IMR-90 (cell line): Measurements from ENCODE around the gene RAPH1. TPM values are rescaled to one million over a fixed set of nuclear protein-coding genes. Genes with fewer than 3 reads are reported as not detected.
"Not testable (repeated sequence)": the region's sequence is repeated elsewhere in the genome, so short reads cannot be mapped to it uniquely, and the experiment has no call there.

ENCODE experiments used
- ATAC-seq: fragments of 200-7000 bp; cut with Tn5 transposase; 2 replicates; pipeline ENCODE4 v1.9.1; 2020; ENCODE audit warnings: low read depth, mild to moderate bottlenecking, moderate library complexity
- BruUV-seq: library from RNA; stranded (reverse); fragments of 400-500 nt; replicated peaks from 2 replicates; lab custom pipeline; 2021; lab: Mats Ljungman, UMichigan
- CTCF ChIA-PET: fragments of 300-600 bp; formaldehyde crosslinking; extraction: SDS; loops from one replicate; lab custom pipeline; 2021; ENCODE audit warnings: antibody characterized with exemption; lab: Yijun Ruan, JAX
- POLR2A ChIA-PET: fragments of 300-600 bp; sonication (Branson Sonifier 250); formaldehyde crosslinking; loops from one replicate; lab custom pipeline; 2022; ENCODE audit warnings: antibody characterized with exemption; ENCODE audit not compliant: unreplicated experiment; lab: Charles Lee
- DNase-seq: peaks from one replicate; pipeline ENCODE4 v3.0.0; 2013
- H2AFZ ChIP-seq: replicated peaks from 2 replicates; pipeline ENCODE3; 2013; ENCODE audit warnings: low read length, mild to moderate bottlenecking; ENCODE audit not compliant: poor library complexity
- H2AK5ac ChIP-seq: 2 replicates; pipeline ENCODE4 v1.6.1; 2013; ENCODE audit warnings: low read depth, low read length, inconsistent platforms
- H2AK9ac ChIP-seq: replicated peaks from 2 replicates; pipeline ENCODE3; 2013; ENCODE audit warnings: mild to moderate bottlenecking, low read depth, low read length, moderate library complexity; ENCODE audit not compliant: poor library complexity
- H2BK120ac ChIP-seq: 2 replicates; pipeline ENCODE4 v1.6.1; 2013; ENCODE audit warnings: low read depth, low read length, inconsistent platforms
- H2BK15ac ChIP-seq: 3 replicates; pipeline ENCODE4 v1.6.1; 2013; ENCODE audit warnings: low read depth, low read length, inconsistent platforms
- H2BK20ac ChIP-seq: 2 replicates; pipeline ENCODE4 v1.6.1; 2013; ENCODE audit warnings: low read depth, mild to moderate bottlenecking, inconsistent platforms, low read length, moderate library complexity
- H2BK5ac ChIP-seq: 2 replicates; pipeline ENCODE4 v1.6.1; 2013; ENCODE audit warnings: mild to moderate bottlenecking, low read depth, low read length, inconsistent platforms; ENCODE audit not compliant: poor library complexity, severe bottlenecking
- H3K14ac ChIP-seq: replicated peaks from 2 replicates; pipeline ENCODE4 v1.6.1; 2013; ENCODE audit warnings: low read depth, low read length, inconsistent platforms
- H3K18ac ChIP-seq: 2 replicates; pipeline ENCODE4 v1.6.1; 2013; ENCODE audit warnings: low read depth, low read length, control low read depth
- H3K23ac ChIP-seq: 2 replicates; pipeline ENCODE4 v1.6.1; 2013; ENCODE audit warnings: low read depth, low read length, inconsistent platforms
- H3K27ac ChIP-seq: 2 replicates; pipeline ENCODE4 v1.5.1; 2013; ENCODE audit warnings: mild to moderate bottlenecking, control low read depth, low read length; ENCODE audit not compliant: insufficient read depth
- H3K27me3 ChIP-seq: 2 replicates; pipeline ENCODE4 v1.6.1; 2013; ENCODE audit warnings: low read length; ENCODE audit not compliant: control insufficient read depth, insufficient read depth
- H3K36me3 ChIP-seq: 2 replicates; pipeline ENCODE4 v1.6.1; 2013; ENCODE audit warnings: low read length, mixed read lengths; ENCODE audit not compliant: control insufficient read depth, insufficient read depth
- H3K4ac ChIP-seq: 2 replicates; pipeline ENCODE4 v1.6.1; 2013; ENCODE audit warnings: low read depth, low read length, inconsistent platforms
- H3K4me1 ChIP-seq: 2 replicates; pipeline ENCODE4 v1.6.1; 2013; ENCODE audit warnings: low read length, mixed read lengths; ENCODE audit not compliant: control insufficient read depth, insufficient read depth
- H3K4me2 ChIP-seq: 2 replicates; pipeline ENCODE4 v1.6.1; 2013; ENCODE audit warnings: low read depth, mild to moderate bottlenecking, control low read depth, low read length, moderate library complexity
- H3K4me3 ChIP-seq: 2 replicates; pipeline ENCODE4 v1.5.1; 2013; ENCODE audit warnings: low read depth, mild to moderate bottlenecking, control low read depth, low read length, moderate library complexity; ENCODE audit not compliant: insufficient read depth
- H3K56ac ChIP-seq: 2 replicates; pipeline ENCODE4 v1.6.1; 2013; ENCODE audit warnings: low read length, inconsistent platforms; ENCODE audit not compliant: insufficient read depth; ENCODE audit errors: extremely low read depth
- H3K79me1 ChIP-seq, 2 experiments: 2 replicates each; pipeline ENCODE4 v1.6.1; 2013; ENCODE audit warnings: low read length in 2 of 2, inconsistent platforms in 1 of 2, low read depth in 1 of 2
- H3K9ac ChIP-seq: 2 replicates; pipeline ENCODE4 v1.6.1; 2013; ENCODE audit warnings: low read depth, low read length, control low read depth
- H3K9me1 ChIP-seq: 2 replicates; pipeline ENCODE4 v1.6.1; 2013; ENCODE audit warnings: low read length, inconsistent platforms; ENCODE audit not compliant: insufficient read depth
- H3K9me3 ChIP-seq: 2 replicates; pipeline ENCODE4 v1.6.1; 2013; ENCODE audit warnings: low read length; ENCODE audit not compliant: control insufficient read depth, insufficient read depth
- H4K20me1 ChIP-seq: 2 replicates; pipeline ENCODE4 v1.6.1; 2013; ENCODE audit warnings: low read length, inconsistent platforms; ENCODE audit not compliant: insufficient read depth
- H4K5ac ChIP-seq: 2 replicates; pipeline ENCODE4 v1.6.1; 2013; ENCODE audit warnings: mild to moderate bottlenecking, low read depth, low read length, control low read depth
- H4K8ac ChIP-seq, 2 experiments: 2 replicates each; pipeline ENCODE4 v1.6.1; 2013; ENCODE audit warnings: low read depth in 2 of 2, low read length in 2 of 2, control low read depth in 1 of 2, inconsistent platforms in 1 of 2
- H4K91ac ChIP-seq: 2 replicates; pipeline ENCODE4 v1.6.1; 2013; ENCODE audit warnings: low read depth, low read length, inconsistent platforms; ENCODE audit not compliant: insufficient read depth
- WGBS, 2 experiments: methylation state at CpG; one replicate each; pipeline versions ENCODE4 v1.1.5 to v1.1.7; 2013; ENCODE audit warnings: missing lambda C conversion rate in 2 of 2; ENCODE audit not compliant: insufficient read length in 1 of 2; ENCODE audit errors: extremely low coverage in 2 of 2; 5-methylcytosine and 5-hydroxymethylcytosine counted together
- dilution Hi-C: fragments of 300-500 bp; cut with HindIII; formaldehyde crosslinking; loops from one replicate; pipeline ENCODE4 v1.14.3; 2018; ENCODE audit warnings: low sequenced_read_pairs; ENCODE audit not compliant: unreplicated experiment
- in situ Hi-C: fragments of 300-500 bp; cut with MboI; formaldehyde crosslinking; loops from 3 replicates; pipeline ENCODE4 v1.14.3; 2019; ENCODE audit warnings: low sequenced_read_pairs, inconsistent platforms, mixed read lengths
- intact Hi-C: fragments of 100-400 bp; cut with micrococcal nuclease; formaldehyde crosslinking; loops from 2 replicates; pipeline ENCODE4 v1.10.0; 2022
- polyA plus RNA-seq, 3 experiments: library from polyadenylated mRNA; depleted of rRNA; stranded (reverse); fragments of >200 nt; gene quantifications; 2 replicates each; pipeline ENCODE4 v1.2.3, GENCODE V29; 2012; ENCODE audit warnings: low replicate concordance in 1 of 3
- total RNA-seq: library from RNA; depleted of rRNA; stranded (reverse); fragments of >200 nt; gene quantifications from 2 replicates; pipeline ENCODE4 v1.2.3, GENCODE V29; 2012

The RAPH1 gene
- total and polyA plus RNA-seq, 2 of the 4 experiments (the other 2 are of a cell fraction): 7.5 to 15.1 TPM

DNA sequence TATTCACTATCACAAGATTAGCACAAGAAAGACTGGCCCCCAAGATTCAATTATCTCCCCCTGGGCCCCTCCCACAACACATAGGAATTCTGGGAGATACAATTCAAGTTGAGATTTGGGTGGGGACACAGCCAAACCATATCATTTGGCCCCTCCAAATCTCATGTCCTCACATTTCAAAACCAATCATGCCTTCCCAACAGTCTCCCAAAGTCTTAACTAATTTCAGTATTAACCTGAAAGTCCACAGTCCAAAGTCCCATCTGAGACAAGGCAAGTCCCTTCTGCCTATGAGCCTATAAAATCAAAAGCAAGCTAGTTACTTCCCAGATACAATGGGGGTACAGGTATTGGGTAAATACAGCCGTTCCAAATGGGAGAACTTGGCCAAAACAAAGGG lies 31.6 kb downstream of the RAPH1 start:
- H2BK15ac ChIP-seq, in situ Hi-C loops, H2AFZ ChIP-seq, H3K4ac ChIP-seq, BruUV-seq, H2BK120ac ChIP-seq, H4K91ac ChIP-seq, H3K4me3 ChIP-seq, H3K14ac ChIP-seq, H4K5ac ChIP-seq, H2AK5ac ChIP-seq, H2BK20ac ChIP-seq, H3K18ac ChIP-seq, H3K36me3 ChIP-seq, H3K27ac ChIP-seq, H3K27me3 ChIP-seq, DNase-seq, ATAC-seq, H2BK5ac ChIP-seq, H3K9ac ChIP-seq, H4K8ac ChIP-seq, H3K4me1 ChIP-seq, H3K9me1 ChIP-seq, POLR2A ChIA-PET, H2AK9ac ChIP-seq, H3K9me3 ChIP-seq, H3K4me2 ChIP-seq, H3K23ac ChIP-seq, H3K56ac ChIP-seq, intact Hi-C loops: not testable (repeated sequence)
- CTCF ChIA-PET: interaction anchor here (0.6 kb wide), 1 partner anchor 151 kb away, joined by 4 read pairs; no protein-coding TSS in a partner anchor
- WGBS, 2 experiments: 100% methylated on average over 1 of the region's 1 CpG; no CpG with 5 or more reads in 1 of the 2 experiments
- Histone ChIP-seq H3K79me1 (peaks cover 20 to 44% of the 10 kb centered on the region in 2 experiments), H4K20me1 (peaks cover 25% of the 10 kb centered on the region)
- dilution Hi-C loops: loop anchor here (25.0 kb wide), 1 partner anchor 309 kb away; no protein-coding TSS in a partner anchor
